ENCODE data around the gene CSNK2A1.

DNA sequence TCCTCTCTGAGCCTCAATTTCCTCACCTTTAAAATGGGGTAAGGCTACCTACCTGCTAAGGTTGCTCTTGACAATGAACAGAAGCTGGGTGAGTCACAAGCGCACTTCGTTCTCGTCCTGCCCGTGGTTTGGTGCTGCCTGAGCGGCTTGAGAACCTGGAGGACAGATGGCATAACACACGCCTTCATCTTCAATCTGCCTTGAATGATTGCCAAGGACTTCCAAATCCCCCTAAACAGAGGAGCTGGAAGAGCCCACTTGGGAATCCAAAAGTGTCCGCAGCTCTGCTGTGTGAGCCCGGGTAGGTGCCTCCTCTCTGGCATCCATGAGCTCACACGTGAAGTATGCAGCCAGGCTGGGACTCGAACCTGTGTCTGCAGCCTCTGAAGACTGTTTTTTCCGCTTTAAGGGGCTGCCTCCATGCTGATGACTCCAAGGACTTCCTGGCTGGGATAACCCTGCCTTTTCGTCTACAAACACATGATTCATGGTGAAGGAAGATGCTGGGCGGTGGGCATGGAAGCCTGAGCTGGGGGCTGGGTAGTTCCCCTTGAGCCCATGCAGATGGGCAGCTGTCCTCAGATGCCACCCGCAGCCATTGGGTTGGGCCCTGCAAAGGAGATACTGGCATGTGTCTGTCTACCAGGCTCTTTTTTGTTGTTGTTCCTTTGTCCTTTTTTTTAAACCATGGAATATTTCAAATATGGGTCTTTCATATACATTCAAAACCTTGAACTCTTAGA is 25.3 kb upstream of the CSNK2A1 start:
- TF ChIP-seq, protein P1, sequence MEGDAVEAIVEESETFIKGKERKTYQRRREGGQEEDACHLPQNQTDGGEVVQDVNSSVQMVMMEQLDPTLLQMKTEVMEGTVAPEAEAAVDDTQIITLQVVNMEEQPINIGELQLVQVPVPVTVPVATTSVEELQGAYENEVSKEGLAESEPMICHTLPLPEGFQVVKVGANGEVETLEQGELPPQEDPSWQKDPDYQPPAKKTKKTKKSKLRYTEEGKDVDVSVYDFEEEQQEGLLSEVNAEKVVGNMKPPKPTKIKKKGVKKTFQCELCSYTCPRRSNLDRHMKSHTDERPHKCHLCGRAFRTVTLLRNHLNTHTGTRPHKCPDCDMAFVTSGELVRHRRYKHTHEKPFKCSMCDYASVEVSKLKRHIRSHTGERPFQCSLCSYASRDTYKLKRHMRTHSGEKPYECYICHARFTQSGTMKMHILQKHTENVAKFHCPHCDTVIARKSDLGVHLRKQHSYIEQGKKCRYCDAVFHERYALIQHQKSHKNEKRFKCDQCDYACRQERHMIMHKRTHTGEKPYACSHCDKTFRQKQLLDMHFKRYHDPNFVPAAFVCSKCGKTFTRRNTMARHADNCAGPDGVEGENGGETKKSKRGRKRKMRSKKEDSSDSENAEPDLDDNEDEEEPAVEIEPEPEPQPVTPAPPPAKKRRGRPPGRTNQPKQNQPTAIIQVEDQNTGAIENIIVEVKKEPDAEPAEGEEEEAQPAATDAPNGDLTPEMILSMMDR (IDR thresholded peaks at IDR 0.05; ENCODE audit: poor library complexity, severe bottlenecking), result no peak
- TF ChIP-seq, protein P2, sequence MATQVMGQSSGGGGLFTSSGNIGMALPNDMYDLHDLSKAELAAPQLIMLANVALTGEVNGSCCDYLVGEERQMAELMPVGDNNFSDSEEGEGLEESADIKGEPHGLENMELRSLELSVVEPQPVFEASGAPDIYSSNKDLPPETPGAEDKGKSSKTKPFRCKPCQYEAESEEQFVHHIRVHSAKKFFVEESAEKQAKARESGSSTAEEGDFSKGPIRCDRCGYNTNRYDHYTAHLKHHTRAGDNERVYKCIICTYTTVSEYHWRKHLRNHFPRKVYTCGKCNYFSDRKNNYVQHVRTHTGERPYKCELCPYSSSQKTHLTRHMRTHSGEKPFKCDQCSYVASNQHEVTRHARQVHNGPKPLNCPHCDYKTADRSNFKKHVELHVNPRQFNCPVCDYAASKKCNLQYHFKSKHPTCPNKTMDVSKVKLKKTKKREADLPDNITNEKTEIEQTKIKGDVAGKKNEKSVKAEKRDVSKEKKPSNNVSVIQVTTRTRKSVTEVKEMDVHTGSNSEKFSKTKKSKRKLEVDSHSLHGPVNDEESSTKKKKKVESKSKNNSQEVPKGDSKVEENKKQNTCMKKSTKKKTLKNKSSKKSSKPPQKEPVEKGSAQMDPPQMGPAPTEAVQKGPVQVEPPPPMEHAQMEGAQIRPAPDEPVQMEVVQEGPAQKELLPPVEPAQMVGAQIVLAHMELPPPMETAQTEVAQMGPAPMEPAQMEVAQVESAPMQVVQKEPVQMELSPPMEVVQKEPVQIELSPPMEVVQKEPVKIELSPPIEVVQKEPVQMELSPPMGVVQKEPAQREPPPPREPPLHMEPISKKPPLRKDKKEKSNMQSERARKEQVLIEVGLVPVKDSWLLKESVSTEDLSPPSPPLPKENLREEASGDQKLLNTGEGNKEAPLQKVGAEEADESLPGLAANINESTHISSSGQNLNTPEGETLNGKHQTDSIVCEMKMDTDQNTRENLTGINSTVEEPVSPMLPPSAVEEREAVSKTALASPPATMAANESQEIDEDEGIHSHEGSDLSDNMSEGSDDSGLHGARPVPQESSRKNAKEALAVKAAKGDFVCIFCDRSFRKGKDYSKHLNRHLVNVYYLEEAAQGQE (IDR thresholded peaks at IDR 0.05; ENCODE audit: borderline replicate concordance), result no peak
